GM19468 (cell line): ENCODE data around the gene TEKT5.
"Not testable (repeated sequence)": the region's sequence is repeated elsewhere in the genome, so short reads cannot be mapped to it uniquely, and the experiment has no call there.

Source experiments
- ATAC-seq: cut with Tn5 transposase; IDR thresholded peaks from one replicate; pipeline ENCODE4 v1.9.1; 2021; ENCODE audit warnings: mild to moderate bottlenecking, moderate library complexity, moderate number of reproducible peaks; ENCODE audit not compliant: unreplicated experiment; ENCODE audit errors: extremely low read depth

The TEKT5 gene

GRCh38 chr16:10688291-10688690 is 6.4 kb downstream of the TEKT5 start:
- no peak for ATAC-seq

GRCh38 chr16:10685709-10686108 is 9.0 kb downstream of the TEKT5 start:
- ATAC-seq = no peak

- ATAC-seq = no peak
Observed at GRCh38 chr16:10684511-10685151, 10.1 kb downstream of the TEKT5 start.

GRCh38 chr16:10683170-10683569 is 11.6 kb downstream of the TEKT5 start:
- no peak for ATAC-seq

GRCh38 chr16:10682604-10683003 is 12.1 kb downstream of the TEKT5 start:
- no peak for ATAC-seq

GRCh38 chr16:10681310-10682308 is 13.1 kb downstream of the TEKT5 start:
- no peak for ATAC-seq

- no peak for ATAC-seq
Observed at GRCh38 chr16:10679921-10680320, 14.8 kb downstream of the TEKT5 start.

- not testable (repeated sequence) for ATAC-seq
Observed at GRCh38 chr16:10679441-10679840, 15.3 kb downstream of the TEKT5 start.

- no peak for ATAC-seq
Observed at GRCh38 chr16:10678655-10679054, 16.1 kb downstream of the TEKT5 start.

GRCh38 chr16:10676284-10676683 is 18.4 kb downstream of the TEKT5 start:
- no peak for ATAC-seq

GRCh38 chr16:10675861-10676260 is 18.9 kb downstream of the TEKT5 start:
- no peak for ATAC-seq

- ATAC-seq = no peak
Observed at GRCh38 chr16:10675216-10675615, 19.5 kb downstream of the TEKT5 start.

- no peak for ATAC-seq
Observed at GRCh38 chr16:10671729-10672128, 23.0 kb downstream of the TEKT5 start.

GRCh38 chr16:10669791-10670190 is 24.9 kb downstream of the TEKT5 start:
- no peak for ATAC-seq

GRCh38 chr16:10668322-10669045 is 26.2 kb downstream of the TEKT5 start:
- ATAC-seq = no peak

GRCh38 chr16:10667239-10667638 is 27.5 kb downstream of the TEKT5 start:
- no peak for ATAC-seq

GRCh38 chr16:10666291-10666690 is 28.4 kb downstream of the TEKT5 start:
- ATAC-seq = no peak

- no peak for ATAC-seq
Observed at GRCh38 chr16:10665166-10665565, 29.6 kb downstream of the TEKT5 start.

- no peak for ATAC-seq
Observed at GRCh38 chr16:10664720-10665126, 30.0 kb downstream of the TEKT5 start.

- ATAC-seq = no peak
Observed at GRCh38 chr16:10663744-10664143, 31.0 kb downstream of the TEKT5 start.

- ATAC-seq = no peak
Observed at GRCh38 chr16:10663146-10663545, 31.6 kb downstream of the TEKT5 start.
